ENCODE measurements around the gene MXD3. TPM values are rescaled to one million over a fixed set of nuclear protein-coding genes. Genes with fewer than 3 reads are reported as not detected.
"Not testable (repeated sequence)": the region's sequence is repeated elsewhere in the genome, so short reads cannot be mapped to it uniquely, and the experiment has no call there.

The MXD3 gene
- 6.5 to 9.4 TPM (median 8.4 TPM) in 3 replicates for total RNA-seq
- long read RNA-seq, transcript MXD3-203 (6 exons, 1,483 nt): major isoform, 5 of 12 reads
- long read RNA-seq, partial matches to known transcripts: 0 of 12 reads
- long read RNA-seq, other reads (novel, unspliced or antisense): 5 of 12 reads

- DNase-seq (ENCODE audit: low spot score): peak; percentile 99
- H3K27me3 Mint-ChIP-seq (ENCODE audit: low read depth): no peaks in the 10 kb centered on the region
- TF ChIP-seq, protein P1, sequence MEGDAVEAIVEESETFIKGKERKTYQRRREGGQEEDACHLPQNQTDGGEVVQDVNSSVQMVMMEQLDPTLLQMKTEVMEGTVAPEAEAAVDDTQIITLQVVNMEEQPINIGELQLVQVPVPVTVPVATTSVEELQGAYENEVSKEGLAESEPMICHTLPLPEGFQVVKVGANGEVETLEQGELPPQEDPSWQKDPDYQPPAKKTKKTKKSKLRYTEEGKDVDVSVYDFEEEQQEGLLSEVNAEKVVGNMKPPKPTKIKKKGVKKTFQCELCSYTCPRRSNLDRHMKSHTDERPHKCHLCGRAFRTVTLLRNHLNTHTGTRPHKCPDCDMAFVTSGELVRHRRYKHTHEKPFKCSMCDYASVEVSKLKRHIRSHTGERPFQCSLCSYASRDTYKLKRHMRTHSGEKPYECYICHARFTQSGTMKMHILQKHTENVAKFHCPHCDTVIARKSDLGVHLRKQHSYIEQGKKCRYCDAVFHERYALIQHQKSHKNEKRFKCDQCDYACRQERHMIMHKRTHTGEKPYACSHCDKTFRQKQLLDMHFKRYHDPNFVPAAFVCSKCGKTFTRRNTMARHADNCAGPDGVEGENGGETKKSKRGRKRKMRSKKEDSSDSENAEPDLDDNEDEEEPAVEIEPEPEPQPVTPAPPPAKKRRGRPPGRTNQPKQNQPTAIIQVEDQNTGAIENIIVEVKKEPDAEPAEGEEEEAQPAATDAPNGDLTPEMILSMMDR (IDR thresholded peaks at IDR 0.05): no peak
- no peaks in the 10 kb centered on the region for H3K36me3 Mint-ChIP-seq (ENCODE audit: low read depth)
- peaks cover 23% of the 10 kb centered on the region for H3K4me1 Mint-ChIP-seq (ENCODE audit: low read depth)
- H3K4me3 Mint-ChIP-seq (ENCODE audit: unreplicated experiment): peak within 1 kb of the TSS; percentile 74
- no peaks in the 10 kb centered on the region for H3K9me3 Mint-ChIP-seq (ENCODE audit: low read depth)
- peak within 1 kb of the TSS; percentile 73 for H3K27ac Mint-ChIP-seq (ENCODE audit: unreplicated experiment)
Measured at GRCh38 chr5:177311723-177312648, at the start of gene MXD3. MXD3 (minus strand) TSS chr5:177311898; CDS start chr5:177311830, 68 bp downstream.

GRCh38 chr5:177360740-177361139, 49.0 kb upstream of the MXD3 start:
- DNase-seq (ENCODE audit: low spot score); H3K9me3 Mint-ChIP-seq (ENCODE audit: low read depth); H3K4me3 Mint-ChIP-seq (ENCODE audit: unreplicated experiment); H3K27ac Mint-ChIP-seq (ENCODE audit: unreplicated experiment); H3K36me3 Mint-ChIP-seq (ENCODE audit: low read depth); H3K4me1 Mint-ChIP-seq (ENCODE audit: low read depth); H3K27me3 Mint-ChIP-seq (ENCODE audit: low read depth): not testable (repeated sequence)

DNA sequence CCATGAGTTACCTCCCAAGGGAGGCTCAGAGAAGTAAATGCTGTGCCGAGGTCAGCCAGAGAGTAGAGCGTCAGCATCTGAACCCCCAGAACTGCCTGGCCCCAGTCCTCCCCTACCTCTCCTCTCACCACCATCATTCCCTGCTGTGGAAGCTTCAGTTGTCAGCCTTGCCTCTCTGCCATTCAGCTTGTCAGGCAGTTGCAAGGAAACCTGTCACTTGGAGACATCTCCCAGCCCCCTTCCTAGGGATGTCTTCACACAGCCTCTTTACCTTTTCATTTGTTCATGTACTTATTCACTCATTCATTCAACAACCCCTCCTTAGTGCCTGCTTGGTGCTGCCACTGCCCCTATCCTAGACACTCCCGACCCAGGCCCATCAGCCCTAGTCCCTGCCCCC, 48.2 kb upstream of the MXD3 start:
- no peak for DNase-seq (ENCODE audit: low spot score)
- TF ChIP-seq, protein P1 (IDR thresholded peaks at IDR 0.05): no peak
- H3K4me3 Mint-ChIP-seq (ENCODE audit: unreplicated experiment): no peak overlapping the region
- no peaks in the 10 kb centered on the region for H3K36me3 Mint-ChIP-seq (ENCODE audit: low read depth)
- H3K27ac Mint-ChIP-seq (ENCODE audit: unreplicated experiment): no peak overlapping the region
- H3K27me3 Mint-ChIP-seq (ENCODE audit: low read depth): peaks cover 1% of the 10 kb centered on the region
- H3K9me3 Mint-ChIP-seq (ENCODE audit: low read depth): peaks cover 2% of the 10 kb centered on the region
- peaks cover 4% of the 10 kb centered on the region for H3K4me1 Mint-ChIP-seq (ENCODE audit: low read depth)

- peaks cover 4% of the 10 kb centered on the region for H3K4me1 Mint-ChIP-seq (ENCODE audit: low read depth)
- no peak overlapping the region for H3K4me3 Mint-ChIP-seq (ENCODE audit: unreplicated experiment)
- TF ChIP-seq, protein P1 (IDR thresholded peaks at IDR 0.05): no peak
- H3K27ac Mint-ChIP-seq (ENCODE audit: unreplicated experiment): no peak overlapping the region
- H3K27me3 Mint-ChIP-seq (ENCODE audit: low read depth): peaks cover 1% of the 10 kb centered on the region
- H3K36me3 Mint-ChIP-seq (ENCODE audit: low read depth): no peaks in the 10 kb centered on the region
- DNase-seq (ENCODE audit: low spot score): no peak
- peaks cover 2% of the 10 kb centered on the region for H3K9me3 Mint-ChIP-seq (ENCODE audit: low read depth)
Measured at GRCh38 chr5:177359451-177359851, 47.8 kb upstream of the MXD3 start.

DNA sequence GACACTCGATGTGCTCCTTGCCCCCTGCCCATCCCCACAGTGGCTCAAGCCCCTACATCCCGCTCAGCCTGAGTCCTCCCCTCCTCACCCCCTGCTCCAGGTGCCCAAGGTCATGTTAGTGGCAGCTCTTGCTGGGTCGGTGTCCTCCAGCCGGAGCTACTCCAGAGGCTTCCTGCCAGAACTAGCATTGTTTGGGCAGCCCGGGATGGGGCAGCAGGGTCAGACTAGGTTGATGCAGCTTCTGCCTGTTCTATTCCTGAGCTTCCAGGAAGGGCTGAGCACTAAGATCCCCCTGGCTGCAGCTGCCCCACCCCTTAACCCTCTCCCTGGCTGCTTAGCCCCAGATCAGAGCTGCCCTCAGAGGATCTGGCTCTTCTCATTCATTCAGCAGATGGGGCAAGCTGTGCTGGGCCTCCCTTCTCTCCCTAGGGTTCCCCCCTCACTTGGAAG, 46.7 kb upstream of the MXD3 start:
- H3K27ac Mint-ChIP-seq (ENCODE audit: unreplicated experiment): no peak overlapping the region
- peaks cover 4% of the 10 kb centered on the region for H3K4me1 Mint-ChIP-seq (ENCODE audit: low read depth)
- H3K4me3 Mint-ChIP-seq (ENCODE audit: unreplicated experiment): no peak overlapping the region
- peaks cover 2% of the 10 kb centered on the region for H3K9me3 Mint-ChIP-seq (ENCODE audit: low read depth)
- no peak for DNase-seq (ENCODE audit: low spot score)
- H3K27me3 Mint-ChIP-seq (ENCODE audit: low read depth): peaks cover 1% of the 10 kb centered on the region
- H3K36me3 Mint-ChIP-seq (ENCODE audit: low read depth): no peaks in the 10 kb centered on the region
- TF ChIP-seq, protein P1 (IDR thresholded peaks at IDR 0.05): no peak
